T47D (cell line): ENCODE measurements around the gene NUP98.
"Not testable (repeated sequence)": the region's sequence is repeated elsewhere in the genome, so short reads cannot be mapped to it uniquely, and the experiment has no call there.

Experiments
- DNase-seq, 2 experiments: peaks; one replicate each; pipeline versions ENCODE4 v3.0.0 to v3.0.0-alpha.2; 2011 to 2012; ENCODE audit warnings: low read depth in 1 of 2, low spot score in 1 of 2
- JUND ChIP-seq: IDR thresholded peaks from 2 replicates; pipeline ENCODE4 v1.6.1; 2012; ENCODE audit warnings: low read depth
- in situ Hi-C: cut with HindIII; loops from 2 replicates; pipeline ENCODE4 v1.10.0; 2016; ENCODE audit warnings: low sequenced_read_pairs, low pct_unique_long_range_greater_than_20kb

NUP98 gene

DNA sequence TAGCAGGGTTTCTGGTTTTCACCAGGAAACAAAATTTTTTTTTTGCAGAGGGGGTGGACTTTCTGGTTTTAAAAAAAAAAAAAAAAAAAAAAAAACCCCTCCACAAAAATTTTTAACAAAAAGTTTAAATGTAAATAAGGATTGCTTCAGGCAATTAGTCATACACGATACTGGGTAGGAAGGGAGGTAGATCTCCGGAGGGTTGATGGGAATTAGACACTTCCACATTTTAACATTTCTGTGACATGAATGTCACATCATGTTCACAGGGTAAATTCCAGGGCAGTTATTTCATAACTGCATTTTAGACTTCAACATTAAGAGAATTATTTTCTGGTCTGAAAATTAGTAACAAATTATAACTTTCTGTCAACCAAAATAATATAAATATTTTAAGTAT is 15.9 kb downstream of the NUP98 start:
- in situ Hi-C loops: no loop called here
- no peak for DNase-seq
- no peak for TF ChIP-seq JUND

DNA sequence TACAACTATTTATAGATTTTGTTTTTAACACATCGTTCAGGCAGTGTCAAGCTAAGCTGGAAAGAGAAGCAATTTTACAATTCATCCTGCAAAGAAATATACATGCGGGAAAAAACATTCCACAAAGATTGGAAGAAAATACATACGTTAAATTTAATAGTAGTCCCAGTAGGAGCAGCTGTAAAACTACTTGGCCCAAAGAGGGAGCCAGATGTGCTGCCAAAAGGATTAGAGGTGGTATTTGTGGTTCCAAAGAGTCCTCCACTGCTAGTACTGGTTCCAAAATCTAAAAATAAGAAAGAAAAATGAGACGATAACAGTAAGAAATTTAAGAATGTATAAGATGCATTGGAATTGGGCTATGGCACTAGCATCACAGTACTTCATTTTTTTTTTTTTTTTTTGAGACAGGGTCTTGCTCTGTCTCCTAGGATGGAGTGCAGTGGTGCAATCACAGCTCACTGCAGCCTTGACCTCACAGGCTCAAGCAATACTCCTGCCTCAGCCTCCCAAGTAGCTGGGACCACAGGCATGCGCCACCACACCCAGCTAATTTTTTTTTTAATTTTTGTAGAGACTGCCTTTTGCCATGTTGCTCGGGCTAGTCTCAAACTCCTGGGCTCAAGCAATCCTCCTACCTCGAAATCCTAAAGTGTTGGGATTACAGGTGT is 21.5 kb downstream of the NUP98 start:
- no peak for TF ChIP-seq JUND
- in situ Hi-C loops: no loop called here
- DNase-seq: no peak

DNA sequence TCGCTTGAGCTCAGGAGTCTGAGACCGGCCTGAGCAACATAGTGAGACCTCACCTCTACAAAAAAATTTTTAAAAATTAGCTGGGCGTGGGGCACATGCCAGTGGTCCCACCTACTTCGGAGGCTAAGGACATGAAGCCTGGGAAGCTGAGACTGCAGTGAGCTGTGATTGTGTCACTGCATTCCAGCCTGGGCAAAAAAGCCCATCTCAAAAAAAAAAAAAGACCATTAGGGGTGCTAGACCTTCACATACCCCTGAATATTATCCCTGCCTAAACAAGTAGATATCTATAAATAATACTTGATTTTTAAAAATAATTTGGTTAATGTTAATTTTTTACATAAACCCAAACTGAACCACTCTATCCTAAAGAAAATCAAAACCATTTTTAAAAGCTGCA is 24.2 kb downstream of the NUP98 start:
- in situ Hi-C loops: no loop called here
- TF ChIP-seq JUND: no peak
- no peak for DNase-seq

DNA sequence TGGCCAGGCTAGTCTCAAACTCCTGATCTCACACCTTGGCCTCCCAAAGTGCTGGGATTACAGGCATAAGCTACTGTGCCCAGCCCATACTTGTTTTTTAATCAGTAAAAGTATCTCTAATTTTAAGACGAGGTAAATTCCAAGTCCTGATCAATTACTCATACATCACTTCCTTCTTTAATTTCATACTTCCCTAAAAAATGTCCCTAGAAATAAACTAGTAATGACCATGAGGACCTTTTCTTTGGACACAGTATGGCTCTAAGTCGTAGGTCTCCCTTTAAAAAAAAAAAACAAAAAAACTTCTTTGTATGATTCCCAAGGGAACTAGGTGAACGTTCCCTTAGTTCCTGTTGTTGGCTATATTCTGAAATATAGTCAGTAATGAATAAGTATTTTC is 29.8 kb downstream of the NUP98 start:
- in situ Hi-C loops: no loop called here
- no peak for DNase-seq
- no peak for TF ChIP-seq JUND

DNA sequence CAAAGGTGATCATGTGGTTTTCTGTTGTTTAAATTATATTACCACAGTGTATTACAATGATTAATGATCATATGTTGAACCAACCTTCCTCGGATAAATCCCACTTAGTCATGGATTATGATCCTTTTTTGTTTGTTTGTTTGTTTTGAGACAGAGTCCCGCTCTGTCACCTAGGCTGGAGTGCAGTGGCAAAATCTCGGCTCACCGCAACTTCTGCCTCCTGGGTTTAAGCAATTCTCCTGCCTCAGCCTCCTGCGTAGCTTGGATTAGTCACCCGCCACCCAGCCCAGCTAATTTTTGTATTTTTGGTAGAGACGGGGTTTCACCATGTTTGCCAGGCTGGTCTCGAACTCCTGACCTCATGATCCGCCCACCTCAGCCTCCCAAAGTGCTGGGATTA is 30.5 kb downstream of the NUP98 start:
- DNase-seq, in situ Hi-C loops: not testable (repeated sequence)

DNA sequence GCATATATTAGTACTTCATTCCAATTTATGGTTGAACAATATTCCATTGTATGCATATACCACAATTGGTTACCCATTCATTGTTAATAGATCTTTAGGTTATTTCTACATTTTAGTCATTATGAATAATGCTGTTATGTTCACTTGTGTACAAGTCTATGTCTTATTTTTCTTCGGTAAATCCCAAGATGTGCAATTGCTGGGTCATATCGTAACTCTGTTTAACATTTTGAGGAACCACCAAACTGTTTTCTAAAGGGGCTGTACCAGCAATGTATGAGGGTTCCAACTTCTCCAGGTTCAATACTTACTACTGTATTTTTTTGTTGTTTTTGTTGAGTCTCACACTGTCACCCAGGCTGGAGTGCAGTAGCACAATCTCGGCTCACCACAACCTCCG is 33.1 kb downstream of the NUP98 start:
- DNase-seq: no peak
- no peak for TF ChIP-seq JUND
- in situ Hi-C loops: no loop called here

DNA sequence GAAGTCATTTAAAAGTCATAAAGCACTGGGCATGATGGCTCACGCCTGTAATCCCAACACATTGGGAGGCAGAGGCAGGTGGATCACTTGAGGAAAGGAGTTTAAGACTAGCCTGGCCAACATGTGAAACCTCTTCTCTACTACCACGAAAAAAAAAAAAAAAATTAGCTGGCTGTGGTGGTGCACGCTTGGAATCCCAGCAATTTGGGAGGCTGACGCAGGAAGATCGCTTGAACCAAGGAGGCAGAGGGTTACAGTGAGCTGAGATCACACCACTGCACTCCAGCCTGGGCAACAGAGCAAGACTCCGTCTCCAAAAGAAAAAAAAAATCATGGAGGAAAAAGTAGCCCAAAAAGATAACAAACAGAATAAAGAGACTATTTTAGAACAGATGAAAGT is 42.2 kb downstream of the NUP98 start:
- TF ChIP-seq JUND: no peak
- no peak for DNase-seq
- in situ Hi-C loops: no loop called here

DNA sequence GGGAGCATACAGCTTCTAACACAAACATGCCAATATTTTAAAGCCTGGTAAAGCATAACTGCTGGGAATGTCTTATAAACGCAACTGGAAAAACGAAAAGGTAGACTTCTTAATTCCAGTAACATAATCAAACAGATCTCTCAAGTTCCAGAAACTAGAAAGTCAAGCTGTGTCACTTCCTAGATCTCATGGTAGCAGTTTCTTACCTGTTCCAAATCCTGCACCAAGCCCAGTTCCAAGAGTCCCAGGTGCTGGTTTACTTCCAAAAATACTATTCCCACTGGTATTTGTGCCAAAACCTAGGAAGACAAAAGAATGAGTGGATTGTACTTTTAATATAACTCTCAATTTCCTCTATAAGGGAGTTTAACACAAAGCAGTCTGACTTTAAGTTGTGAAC is 44.2 kb downstream of the NUP98 start:
- TF ChIP-seq JUND: no peak
- in situ Hi-C loops: no loop called here
- peak in 1 of 2 experiments; percentile 20 for DNase-seq

DNA sequence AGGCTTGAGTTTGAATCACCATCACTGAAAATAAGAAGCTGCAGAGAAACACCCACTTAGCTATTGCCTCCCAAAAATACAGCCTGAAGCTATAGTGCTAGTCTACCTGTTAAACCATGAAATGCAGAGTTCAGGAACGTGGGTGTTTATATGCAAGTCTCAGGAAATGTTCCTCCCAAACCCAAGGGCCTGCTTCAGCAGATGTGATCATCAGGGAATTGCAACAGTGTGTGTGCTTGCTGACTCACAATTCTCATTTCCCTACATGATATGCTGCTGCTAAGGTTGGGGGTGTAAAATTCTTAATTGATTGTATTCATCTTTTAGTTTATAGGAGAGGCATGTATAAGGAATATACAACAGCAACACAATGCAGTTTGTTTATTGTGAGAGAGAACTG is 49.6 kb downstream of the NUP98 start:
- in situ Hi-C loops: no loop called here
- no peak for DNase-seq

DNA sequence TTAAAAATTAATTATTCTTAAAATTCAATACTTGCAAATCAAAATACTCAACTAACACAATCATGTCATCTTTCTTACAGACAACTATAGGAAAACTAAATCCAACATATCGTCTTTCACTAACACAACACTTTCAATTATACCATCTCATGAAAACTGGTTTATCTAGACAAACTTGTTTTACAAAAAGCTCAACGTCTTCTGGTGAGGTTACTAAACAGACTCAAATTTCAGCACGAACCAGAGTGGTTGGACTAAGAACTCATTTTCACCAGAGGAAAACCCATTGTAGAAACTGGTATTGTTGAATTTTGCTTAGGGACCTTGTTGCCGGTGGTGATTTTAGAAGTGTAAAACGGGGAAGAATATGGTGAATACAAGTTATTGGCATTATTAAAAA is 52.2 kb downstream of the NUP98 start:
- in situ Hi-C loops: no loop called here
- DNase-seq: peak; percentile 9 to 88
- no peak for TF ChIP-seq JUND

More for the DNA sequence above, 49.6 kb downstream of the NUP98 start:
- no peak for TF ChIP-seq JUND

DNA sequence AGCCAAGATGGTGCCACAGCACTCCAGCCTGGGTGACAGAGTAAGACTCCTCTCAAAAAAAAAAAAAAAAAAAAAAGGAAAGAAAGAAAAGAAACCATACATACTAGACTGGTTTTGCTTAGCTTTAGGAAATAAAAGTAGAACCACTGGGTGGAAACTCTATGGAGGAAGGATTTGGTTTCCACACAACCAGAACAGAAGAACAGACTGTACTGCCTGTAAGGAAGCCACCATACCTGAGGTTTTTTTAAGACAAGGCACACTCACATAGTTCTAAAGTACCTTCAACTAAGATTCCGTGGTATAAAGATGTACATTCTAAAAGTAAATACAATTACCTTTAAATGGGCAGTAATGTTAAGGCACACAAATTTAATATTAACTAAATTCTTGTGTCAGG is 58.6 kb downstream of the NUP98 start:
- in situ Hi-C loops: no loop called here
- TF ChIP-seq JUND: no peak

DNA sequence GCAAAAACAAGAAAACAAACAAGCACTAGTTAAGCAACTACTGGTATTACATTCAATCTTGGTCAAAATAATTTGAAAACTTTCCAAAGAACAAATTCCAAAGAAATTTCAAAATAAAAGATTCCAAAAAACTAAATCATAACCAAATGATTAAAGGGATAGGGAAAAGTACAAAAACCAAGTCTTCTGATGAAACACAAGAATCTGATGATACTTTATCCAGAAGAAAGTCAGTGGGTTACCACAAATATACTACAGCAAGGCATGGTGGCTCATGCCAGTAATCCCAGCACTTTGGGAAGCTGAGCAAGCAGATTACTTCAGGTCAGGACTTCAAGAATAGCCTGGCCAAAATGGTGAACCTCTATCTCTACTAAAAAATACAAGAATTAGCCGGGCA is 59.1 kb downstream of the NUP98 start:
- no peak for TF ChIP-seq JUND
- DNase-seq: no peak
- in situ Hi-C loops: no loop called here

More for the DNA sequence above, 58.6 kb downstream of the NUP98 start:
- DNase-seq: no peak

DNA sequence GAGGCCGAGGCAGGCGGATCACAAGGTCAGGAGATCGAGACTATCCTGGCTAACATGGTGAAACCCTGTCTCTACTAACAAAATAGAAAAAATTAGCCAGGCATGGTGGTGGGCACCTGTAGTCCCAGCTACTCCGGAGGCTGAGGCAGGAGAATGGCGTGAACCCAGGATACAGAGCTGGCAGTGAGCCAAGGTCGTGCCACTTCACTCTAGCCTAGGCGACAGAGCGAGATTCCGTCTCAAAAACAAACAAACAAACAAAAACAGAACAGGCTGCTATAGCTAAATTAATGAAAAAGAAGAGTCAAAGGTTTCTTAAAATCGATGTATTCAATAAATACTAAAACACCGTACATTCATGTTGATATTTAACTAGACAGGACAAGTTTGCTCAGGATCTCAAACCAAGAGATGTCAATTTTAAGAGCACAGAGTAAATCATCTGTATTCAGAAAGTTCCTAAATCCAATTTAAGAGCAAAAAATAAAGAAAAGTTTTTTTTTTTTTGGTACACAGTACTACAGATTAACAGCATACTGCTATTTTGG is 59.9 kb downstream of the NUP98 start:
- in situ Hi-C loops: no loop called here
- no peak for DNase-seq
- no peak for TF ChIP-seq JUND

DNA sequence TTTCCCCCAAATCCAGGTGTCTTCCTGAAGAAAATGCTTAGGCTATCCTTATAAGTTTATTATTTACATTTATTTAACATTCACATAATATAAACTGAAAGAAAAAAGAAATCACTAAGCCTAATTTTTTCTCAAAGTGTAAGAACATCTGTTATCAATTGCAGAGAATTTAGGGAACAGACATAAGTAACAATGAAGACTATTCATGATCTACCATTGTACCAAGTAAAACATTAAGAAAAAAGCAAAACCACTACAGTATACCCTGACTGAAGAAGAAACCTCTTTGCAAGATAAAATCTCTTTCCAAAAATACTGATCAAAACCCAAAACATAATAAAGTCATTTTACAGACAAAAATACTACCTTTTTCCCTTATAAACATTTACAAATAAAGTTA is 60.5 kb downstream of the NUP98 start:
- in situ Hi-C loops: no loop called here
- TF ChIP-seq JUND: no peak
- DNase-seq: no peak
